Fibroblast of peridontal ligament (primary cell): ENCODE results near the gene SLC17A3.

Experiments
- DNase-seq: peaks from one replicate; pipeline ENCODE4 v3.0.0-alpha.2; 2010; ENCODE audit errors: extremely low read depth

SLC17A3 gene

DNA sequence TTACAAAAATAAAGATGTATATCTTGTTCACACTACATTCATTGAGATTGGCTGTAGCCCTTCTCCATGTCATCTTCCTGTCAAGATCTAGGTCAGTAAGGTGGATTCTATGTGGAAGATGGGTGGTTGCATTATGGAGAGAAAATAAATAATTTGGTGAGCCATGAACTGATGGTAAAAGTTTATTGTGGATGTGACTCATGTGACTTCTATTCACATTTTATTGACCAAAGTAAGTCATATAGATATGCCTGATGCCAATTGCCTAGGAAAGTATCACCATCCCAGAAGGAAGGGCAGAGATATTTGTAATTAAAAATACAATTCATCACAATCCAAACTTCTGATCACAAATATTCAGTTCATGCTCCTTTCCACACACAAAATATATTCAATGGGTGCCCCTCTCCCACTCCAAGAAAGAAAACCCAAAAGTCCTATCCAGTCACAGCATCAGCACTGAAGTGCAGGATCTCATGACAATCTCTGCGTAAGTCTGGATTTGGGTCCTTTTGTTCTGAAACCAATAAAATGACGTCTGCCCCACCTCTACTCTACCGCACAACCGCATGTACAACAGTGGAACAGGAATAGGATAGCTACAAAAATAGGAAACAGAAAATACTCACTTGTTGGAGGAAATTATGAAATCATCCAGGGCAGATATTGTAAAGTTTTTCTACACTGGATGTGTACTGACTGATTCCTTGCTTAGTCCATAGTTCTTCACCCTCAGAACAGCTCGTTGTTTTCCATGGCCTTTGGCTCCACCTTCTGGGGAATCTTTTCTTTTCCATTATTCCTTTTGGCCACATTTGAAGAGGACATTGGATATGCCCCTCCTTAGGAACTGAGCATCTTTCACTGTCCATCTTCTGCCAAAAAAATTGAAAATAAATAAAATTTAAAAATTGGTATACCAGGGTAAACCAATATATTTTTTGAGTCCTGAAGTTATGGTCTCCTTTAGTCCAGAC is 16.1 kb upstream of the SLC17A3 start:
- peak; percentile 65 for DNase-seq

DNA sequence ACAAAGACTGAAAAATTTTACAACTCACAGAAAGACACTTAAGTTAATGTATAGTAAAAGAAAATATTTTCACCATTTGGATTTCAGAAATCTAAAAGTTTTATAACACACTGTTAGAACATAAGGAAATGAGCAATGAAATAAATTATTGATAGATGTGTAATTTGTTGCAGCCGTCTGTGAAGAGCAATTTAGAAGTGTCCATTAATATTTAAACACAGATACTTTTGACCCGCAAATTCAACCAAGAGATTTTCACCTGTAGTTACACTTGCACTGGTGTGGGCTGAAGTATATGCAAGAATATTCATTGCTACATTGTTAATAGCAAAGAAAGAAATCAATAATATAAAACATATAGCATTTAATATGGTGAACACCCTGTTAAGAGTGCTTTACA is 14.6 kb upstream of the SLC17A3 start:
- no peak for DNase-seq

DNA sequence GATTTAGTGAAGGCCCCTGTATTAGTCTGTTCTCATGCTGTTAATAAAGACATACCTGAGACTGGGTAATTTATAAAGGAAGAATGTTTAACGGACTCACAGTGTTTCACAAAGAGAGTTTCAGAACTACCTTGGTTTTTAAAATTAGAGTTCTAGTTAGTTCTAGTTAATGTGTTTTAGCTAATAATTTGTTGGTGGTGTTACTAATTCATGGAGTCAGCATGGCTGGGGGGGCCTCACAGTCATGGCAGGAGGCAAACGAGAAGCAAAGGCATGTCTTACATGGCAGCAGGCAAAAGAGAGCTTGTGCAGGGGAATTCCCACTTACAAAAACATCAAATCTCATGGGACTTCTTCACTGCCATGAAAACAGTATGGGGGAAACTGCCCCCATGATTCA is 12.0 kb upstream of the SLC17A3 start:
- no peak for DNase-seq

DNA sequence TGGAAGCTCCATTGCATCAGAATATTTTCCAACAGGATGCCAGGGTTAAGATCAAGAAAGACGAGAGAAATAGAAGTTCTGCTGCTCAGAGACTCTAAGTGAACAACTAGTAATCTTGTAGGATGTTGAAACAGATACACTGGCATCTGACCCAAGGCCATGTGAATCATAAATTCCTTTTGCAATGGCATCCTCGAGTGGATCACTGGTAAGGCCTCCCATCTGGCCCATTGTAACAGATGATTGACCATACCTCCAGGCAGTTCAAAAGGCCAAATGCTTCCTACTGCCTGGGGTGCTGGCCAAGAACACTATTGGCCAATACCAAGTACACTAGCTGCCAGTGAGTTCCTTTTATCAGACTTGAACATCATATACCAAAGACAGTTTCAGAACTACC is 9.9 kb upstream of the SLC17A3 start:
- DNase-seq: peak; percentile 78

DNA sequence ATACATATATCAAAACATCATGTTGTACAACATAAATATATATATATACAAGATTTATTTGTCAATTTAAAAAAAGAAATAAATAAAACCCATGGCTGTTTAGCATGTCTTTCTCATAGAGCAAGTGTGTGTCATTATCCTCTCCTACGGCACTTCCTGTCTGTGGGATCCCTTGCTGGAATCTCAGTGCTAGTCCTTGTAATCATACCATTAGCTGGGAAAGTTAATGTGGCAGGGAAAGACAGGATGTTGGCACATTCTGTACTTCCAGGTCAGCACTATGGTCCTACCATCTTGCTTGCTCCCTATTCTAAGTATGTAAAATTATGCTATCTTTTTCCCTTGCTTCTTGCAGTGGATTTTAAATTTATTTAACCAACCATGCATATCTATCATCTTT is 9.5 kb upstream of the SLC17A3 start:
- DNase-seq: no peak

DNA sequence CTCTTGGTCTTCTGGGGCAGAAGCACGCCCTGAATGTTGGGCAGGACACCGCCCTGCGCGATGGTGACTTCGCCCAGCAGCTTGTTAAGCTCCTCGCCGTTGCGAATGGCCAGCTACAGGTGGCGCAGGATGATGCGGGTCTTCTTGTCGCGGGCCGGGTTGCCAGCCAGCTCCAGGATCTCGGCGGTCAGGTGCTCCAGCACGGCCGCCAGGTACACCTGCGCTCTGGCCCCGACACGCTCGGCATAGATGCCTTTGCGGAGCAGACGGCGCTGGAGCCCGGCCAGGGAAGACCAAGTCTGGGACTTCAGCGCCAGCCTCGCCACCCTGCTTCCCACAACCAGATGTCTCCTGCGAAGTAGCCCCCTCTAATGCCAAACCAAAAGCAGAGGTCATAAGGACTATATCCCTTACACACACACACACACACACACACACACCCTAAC is 8.0 kb upstream of the SLC17A3 start:
- DNase-seq: no peak

DNA sequence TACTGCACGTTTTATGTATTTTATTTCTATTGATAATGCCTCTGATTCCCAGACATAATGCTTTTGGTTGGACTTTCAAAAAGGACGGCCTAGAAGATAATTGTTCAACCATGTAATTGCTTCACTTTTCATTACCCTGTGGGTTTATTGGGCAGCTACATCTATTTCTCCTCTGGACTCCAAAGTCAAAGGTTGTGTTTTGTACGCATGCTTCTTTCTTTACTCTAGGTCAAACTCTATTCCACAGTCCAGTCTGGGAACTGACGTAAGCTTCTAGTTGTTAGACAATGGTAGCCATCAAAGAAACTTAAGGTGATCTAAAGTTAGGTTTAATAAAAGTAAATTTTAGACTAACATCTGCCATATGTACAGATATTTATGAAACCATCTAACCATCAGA is 6.6 kb upstream of the SLC17A3 start:
- no peak for DNase-seq

DNA sequence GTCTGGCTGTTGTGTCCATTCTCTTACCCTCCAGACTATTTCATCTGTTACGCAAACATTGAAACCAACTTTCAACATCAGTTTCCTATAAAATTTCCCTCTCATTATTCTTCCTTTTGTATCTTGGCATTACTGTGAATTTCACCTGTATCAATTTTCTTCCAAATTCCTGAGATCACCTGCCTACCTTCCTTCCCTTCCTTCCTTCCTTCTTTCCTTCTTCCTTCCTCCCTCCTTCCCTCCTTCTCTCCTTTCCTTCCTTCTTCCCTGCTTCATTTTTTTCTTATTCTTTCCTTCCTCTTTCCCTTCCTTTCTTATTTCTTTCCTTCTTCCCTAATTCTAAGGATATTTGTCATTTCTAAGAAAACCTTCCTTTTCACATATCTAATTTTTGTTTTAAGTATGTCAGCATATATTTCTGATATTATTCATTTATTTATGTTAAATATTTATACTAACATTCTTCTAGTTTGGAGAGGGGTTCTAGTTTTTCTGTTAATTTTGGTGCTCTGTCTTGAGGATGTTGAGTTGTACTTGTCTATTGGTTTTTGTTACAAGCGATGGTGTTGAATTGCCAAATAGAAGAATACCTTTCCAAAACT is 4.8 kb upstream of the SLC17A3 start:
- DNase-seq: no peak

DNA sequence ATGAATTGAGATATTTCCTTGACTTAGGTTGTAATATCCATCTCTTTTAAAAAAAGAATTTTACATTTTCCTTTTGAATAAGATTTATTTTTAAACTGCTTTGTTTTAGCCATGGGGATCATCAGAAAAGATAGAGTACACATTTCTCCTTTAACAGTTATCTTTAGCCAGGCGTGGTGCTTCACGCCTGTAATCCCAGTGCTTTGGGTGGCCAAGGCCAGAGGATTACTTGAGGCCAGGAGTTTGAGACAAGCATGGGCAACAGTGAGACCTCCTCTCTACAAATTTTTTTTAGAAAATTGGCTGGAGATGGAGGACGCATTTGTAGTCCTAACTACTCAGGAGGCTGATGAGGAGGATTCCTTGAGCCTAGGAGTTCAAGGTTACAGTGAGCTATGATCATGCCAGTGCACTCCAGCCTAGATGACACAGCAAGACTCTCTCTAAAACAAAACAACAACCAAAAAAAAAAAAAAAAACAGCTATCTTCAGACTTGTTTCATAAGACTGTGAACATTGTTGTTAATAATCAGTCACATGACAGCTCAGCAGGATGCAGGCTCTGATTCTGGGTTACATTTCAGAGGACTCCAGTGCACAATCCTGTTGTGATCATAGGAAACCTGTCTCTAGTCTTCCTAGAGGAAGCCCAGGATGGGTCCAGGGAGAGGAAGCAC is 2.0 kb upstream of the SLC17A3 start:
- DNase-seq: no peak

DNA sequence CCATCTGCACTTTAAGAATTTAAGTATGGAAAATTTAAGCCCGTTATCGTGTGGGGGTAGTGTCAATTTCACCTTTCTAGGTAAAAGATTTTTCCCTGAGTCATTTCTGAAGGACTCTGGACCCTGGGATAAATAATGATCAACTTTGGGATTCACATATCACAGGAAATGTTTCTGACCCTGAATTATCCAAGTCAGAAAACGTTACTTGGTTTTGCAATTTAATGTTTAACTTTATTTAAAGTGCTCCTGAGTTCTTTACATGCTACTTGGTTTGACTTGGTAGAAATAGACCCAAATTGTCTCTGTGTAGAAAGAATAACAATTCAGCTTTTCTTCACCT is 1.5 kb upstream of the SLC17A3 start:
- DNase-seq: no peak

DNA sequence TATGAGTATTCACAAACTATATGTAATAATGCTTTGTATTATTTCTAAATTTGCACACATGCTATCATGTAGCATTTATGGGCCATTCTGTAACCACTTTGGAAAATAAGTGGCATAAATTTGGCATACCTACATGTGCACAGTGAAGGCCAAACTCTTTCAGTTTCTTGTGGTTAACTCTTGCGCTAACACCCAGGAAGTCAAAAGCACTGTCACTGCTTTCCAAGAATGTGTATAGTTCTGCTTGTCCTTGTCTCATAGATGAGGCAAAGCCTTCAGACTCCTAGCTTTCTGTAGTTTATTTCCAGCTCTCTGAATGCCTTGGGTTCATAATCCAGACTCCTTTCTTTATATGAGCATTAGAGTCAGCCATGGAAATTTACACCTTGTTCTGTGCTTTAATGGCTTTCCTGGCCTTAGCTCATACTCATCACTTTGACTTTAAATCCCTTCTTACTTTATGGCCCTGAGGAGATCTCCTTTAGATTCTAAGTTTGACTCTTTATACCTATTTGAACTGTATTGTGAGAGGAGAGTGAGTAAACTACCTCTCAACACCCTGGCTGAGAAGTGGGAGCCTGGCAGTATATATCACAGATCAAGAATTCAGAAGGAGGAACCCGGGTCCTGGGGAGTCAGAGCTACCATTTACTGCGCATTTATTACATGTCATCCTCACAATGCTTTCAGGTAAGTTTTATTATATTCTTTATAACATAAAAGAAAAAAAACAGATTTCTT is 949 bp upstream of the SLC17A3 start:
- no peak for DNase-seq

DNA sequence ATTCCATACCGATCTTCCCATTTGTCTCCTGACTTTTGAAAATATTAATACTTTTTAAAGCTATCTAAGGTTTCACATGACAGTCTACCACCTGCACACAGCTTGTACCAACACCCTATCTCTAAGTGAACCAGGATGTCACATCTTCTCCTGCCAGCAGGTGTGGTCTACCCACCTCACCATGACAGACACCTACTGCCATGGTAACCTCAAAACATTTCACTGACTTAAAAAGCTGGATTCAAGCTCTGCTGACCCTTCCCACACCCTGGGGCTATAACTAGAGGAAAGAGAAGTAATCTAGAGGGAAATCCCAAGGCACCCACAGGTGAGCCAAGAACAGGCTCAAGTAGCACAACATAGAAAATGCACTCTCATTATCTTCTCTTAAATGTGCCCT is 1.2 kb downstream of the SLC17A3 start:
- DNase-seq: no peak

DNA sequence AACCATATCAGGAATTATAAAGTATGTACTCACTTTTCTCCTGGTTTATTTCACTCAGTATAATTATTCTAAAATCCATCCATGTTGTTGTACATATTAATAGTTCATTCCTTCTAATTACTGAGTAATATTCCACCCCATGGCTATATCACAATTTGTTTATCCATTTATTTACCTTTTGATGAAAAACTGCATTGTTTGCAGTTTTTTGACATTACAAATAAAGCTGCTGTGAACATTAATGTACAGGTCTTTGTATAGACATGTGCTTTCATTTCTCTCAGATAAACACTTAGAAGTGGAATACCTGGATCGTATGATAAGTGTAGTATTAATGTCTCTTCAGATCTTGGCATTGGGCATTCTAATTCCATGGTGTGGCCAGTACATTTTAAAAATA is 4.2 kb downstream of the SLC17A3 start:
- DNase-seq: no peak

DNA sequence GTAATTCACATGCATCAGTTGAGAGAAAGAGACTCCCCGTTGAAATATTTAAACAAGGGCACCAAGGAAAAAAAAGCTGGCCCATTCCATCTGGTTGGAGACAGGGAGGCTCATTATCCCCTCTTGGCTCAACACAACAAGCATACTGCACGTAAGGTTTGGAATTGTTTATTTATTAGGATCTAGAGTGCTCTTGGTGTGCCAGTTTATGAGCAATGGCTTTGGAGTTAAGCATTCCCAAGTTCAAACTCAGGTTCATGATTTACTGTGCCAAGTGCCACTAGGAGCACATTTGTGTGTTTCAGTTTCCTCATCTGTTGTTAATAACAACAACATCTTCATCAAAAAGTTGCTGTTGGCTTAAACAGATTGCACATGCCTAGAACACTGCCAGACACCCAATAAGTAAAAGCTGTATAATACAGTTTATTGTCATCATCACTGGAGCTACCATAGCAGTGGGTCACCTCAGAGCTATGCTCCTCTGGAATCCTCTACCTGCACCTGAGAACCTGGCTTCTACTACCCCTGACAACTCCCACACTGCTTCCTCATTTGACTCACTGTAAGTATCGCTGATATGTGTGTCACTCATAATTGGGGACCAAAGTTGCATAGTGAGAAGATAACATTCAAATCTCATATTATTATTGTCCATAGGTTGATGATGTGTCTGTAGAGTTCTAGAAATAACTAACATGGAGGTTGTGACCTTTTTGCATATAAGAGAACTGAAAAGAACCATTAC is 5.4 kb downstream of the SLC17A3 start:
- DNase-seq: no peak

DNA sequence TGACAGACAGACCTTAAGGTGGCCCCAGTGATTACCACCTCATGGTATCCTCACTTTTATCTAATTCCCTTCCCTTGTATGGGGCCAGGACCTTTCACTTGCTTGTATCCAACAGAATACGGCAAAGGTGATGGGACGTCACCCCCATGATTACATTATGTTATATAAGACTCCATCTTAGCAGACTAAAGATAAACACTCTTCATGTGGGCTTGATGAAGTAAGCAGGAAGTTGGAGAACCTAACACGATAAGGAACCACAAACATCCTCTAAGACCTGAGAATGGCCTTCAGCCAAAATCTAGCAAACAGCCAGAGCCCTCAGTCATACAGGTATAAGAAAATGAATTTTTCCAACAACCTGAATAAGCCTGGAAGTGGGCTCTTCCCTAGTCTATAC is 8.0 kb downstream of the SLC17A3 start:
- DNase-seq: no peak

DNA sequence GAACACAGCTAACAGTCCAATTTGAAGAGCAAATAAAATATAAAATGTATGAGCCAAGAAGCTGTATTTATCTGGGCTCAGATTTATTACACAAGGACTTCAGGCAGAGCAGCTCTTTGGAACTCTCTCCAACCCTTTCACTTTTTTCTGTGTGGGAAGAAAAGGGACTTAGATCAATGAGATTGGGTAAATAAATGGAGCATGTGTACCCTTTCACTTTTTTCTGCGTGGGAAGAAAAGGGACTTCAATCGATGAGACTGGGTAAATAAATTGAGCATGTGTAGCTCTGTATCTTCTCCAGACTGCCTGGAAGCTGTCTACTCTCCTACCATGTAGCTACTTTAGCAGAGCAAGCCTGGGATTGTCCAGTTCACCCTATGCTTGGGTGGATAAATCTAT is 10.7 kb downstream of the SLC17A3 start:
- DNase-seq: no peak

DNA sequence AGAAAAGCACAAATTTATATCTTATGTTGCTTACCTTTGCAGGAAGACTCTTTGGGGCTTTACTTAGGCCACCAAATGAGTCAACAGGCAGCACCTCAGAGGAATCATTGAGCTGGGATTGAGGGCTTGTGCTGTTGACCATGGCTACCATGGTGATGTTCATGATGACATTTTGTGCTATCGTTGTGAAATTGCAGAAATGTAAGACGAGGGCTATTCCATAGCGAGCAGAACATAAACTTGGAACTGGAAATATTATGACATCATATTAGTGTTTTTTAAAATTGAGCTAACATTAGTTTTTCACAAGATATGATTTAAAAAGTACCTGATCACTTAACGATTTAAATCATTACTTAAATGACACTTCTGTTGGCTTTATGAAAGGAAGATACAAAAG is 11.8 kb downstream of the SLC17A3 start:
- no peak for DNase-seq

DNA sequence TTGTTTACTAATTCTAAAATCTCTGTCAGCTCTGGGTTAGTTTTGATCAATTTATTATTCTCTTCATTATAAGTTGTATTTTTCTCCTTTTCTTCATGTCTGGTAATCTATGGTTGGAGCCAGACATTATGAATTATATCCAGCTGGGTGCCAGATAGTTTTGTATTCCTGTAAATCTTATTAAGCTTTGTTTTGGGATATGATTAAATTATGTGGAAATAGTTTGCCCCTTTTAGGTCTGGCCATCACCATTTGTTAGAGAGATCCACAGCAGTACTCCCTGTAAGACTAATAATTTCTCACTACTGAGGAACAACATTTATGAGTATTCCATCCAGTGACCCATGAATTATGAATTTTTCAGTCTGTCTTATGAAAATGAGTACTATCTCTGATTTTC is 21.3 kb downstream of the SLC17A3 start:
- DNase-seq: no peak

DNA sequence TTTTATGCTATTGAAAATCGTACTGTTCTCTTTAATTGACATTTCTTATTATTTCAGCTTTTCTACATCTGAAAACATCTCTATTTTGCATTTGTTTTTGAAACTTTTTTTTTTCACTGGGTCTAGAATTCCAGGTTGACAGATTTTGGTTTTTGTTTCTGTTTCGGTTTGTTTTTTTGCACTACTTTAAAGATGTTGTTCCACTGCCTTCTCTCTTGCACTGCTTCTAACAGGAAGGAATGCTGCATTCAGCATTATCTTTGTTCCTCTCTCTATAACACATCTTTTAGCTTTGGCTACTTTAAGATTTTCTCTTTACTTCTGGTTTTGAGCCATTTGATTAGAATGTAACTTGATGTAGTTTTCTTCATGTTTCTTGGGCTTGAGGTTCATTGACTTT is 22.1 kb downstream of the SLC17A3 start:
- DNase-seq: no peak

DNA sequence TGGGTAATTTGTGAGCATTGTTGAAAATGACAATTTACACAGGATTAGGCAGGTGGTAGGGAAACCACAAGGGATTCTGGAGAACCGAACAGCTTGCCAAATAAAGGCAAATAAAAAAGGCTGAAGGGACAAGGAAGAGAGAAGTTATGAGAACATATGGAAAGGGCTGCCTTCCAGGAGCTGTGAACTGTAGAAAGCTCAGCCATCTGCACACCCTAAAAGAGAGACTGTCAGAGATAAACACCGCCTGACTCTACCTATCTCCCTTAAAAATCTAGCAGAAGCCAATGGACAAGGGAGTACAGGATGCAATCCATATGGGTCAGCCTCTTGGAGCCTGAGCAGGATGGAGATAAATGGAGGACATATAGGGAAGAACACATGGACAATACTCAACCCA is 29.5 kb downstream of the SLC17A3 start:
- DNase-seq: no peak

DNA sequence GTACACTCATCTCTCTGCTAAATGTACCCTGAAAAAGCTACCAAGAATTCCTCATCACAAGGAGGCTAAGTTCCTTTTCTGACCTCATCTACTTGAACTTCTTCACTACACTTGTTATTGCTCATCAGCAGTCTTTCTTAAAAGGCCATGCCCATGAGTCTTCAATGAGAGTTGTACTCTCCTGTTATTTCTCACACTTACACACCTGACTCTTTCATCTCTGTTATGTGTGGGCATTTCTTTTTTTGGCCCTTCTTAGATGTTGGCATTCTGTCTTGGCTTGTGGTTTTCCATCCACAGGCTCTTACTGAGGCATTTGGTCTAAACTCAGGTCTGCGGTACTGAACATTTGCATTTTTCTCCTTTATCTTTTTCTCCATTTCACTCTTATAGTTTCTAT is 31.5 kb downstream of the SLC17A3 start:
- DNase-seq: no peak
